Caco-2 (cell line): ENCODE results near the gene CALCB. TPM values are rescaled to one million over a fixed set of nuclear protein-coding genes. Genes with fewer than 3 reads are reported as not detected.

Experiments
- BruUV-seq: library from RNA; stranded (reverse); fragments of 400-500 nt; replicated peaks from 2 replicates; lab custom pipeline; 2021; lab: Mats Ljungman, UMichigan
- CTCF ChIA-PET: fragments of 300-600 bp; sonication (Branson Sonifier 250); formaldehyde crosslinking; loops from one replicate; lab custom pipeline; 2022; ENCODE audit warnings: antibody characterized with exemption; lab: Charles Lee
- POLR2A ChIA-PET: fragments of 300-600 bp; sonication (Branson Sonifier 250); formaldehyde crosslinking; loops from one replicate; lab custom pipeline; 2022; ENCODE audit warnings: antibody characterized with exemption; lab: Charles Lee
- DNase-seq, 2 experiments: peaks; one replicate each; pipeline versions ENCODE4 v3.0.0 to v3.0.0-alpha.2; 2020 to 2022
- H3K27me3 ChIP-seq: replicated peaks from 2 replicates; pipeline ENCODE4 v1.6.0; 2011; ENCODE audit warnings: low read length; ENCODE audit not compliant: control insufficient read depth, insufficient read depth
- H3K36me3 ChIP-seq: 2 replicates; pipeline ENCODE4 v1.5.1; 2011; ENCODE audit warnings: low read length; ENCODE audit not compliant: control insufficient read depth, insufficient read depth
- H3K4me1 ChIP-seq: fragments of 250-450 bp; sonication (Bioruptor Pico); 2 replicates; pipeline ENCODE4 v1.5.1; 2020; ENCODE audit warnings: mild to moderate bottlenecking
- H3K4me3 ChIP-seq: 2 replicates; pipeline ENCODE4 v1.5.1; 2011; ENCODE audit warnings: low read depth, mild to moderate bottlenecking, control low read depth, low read length
- H3K9me3 ChIP-seq: fragments of 250-450 bp; sonication (Bioruptor Pico); 2 replicates; pipeline ENCODE4 v1.5.1; 2020; ENCODE audit warnings: mild to moderate bottlenecking, moderate library complexity
- H3K27ac Mint-ChIP-seq: one replicate; pipeline ENCODE4 v1.8.0; 2022; ENCODE audit warnings: mixed read lengths; ENCODE audit not compliant: unreplicated experiment
- H3K27me3 Mint-ChIP-seq: one replicate; pipeline ENCODE4 v1.8.0; 2022; ENCODE audit warnings: mixed read lengths; ENCODE audit not compliant: insufficient read depth, unreplicated experiment
- H3K36me3 Mint-ChIP-seq: one replicate; pipeline ENCODE4 v1.8.0; 2022; ENCODE audit warnings: mild to moderate bottlenecking, mixed read lengths; ENCODE audit not compliant: insufficient read depth, unreplicated experiment
- H3K4me1 Mint-ChIP-seq: one replicate; pipeline ENCODE4 v1.8.0; 2022; ENCODE audit warnings: low read depth, mixed read lengths; ENCODE audit not compliant: unreplicated experiment
- H3K4me3 Mint-ChIP-seq: one replicate; pipeline ENCODE4 v1.8.0; 2022; ENCODE audit warnings: mild to moderate bottlenecking, moderate library complexity, mixed read lengths; ENCODE audit not compliant: unreplicated experiment
- H3K9me3 Mint-ChIP-seq: one replicate; pipeline ENCODE4 v1.8.0; 2022; ENCODE audit warnings: mixed read lengths; ENCODE audit not compliant: unreplicated experiment
- CTCF ChIP-seq, 2 experiments: fragments of 200-600 bp in 1 of 2; IDR thresholded peaks; 1 replicate in 1 of 2; 2 replicates in 1 of 2; pipeline versions ENCODE4 v1.5.1 to v1.8.0; 2011 to 2022; ENCODE audit warnings: antibody characterized with exemption in 1 of 2, control low read depth in 1 of 2, inconsistent platforms in 1 of 2, low read depth in 1 of 2, low read length in 1 of 2, mild to moderate bottlenecking in 1 of 2, moderate library complexity in 1 of 2; ENCODE audit not compliant: insufficient read depth in 1 of 2, severe bottlenecking in 1 of 2, unreplicated experiment in 1 of 2
- intact Hi-C: fragments of 100-400 bp; cut with micrococcal nuclease; formaldehyde crosslinking; loops from one replicate; pipeline ENCODE4 v1.10.0; 2022; ENCODE audit not compliant: unreplicated experiment
- total RNA-seq: library from RNA; stranded (reverse); gene quantifications from 2 replicates; pipeline ENCODE4 v1.2.3, GENCODE V29; 2022

CALCB gene
- total RNA-seq, 1 experiment from 2014 or later, result not detected

GRCh38 chr11:15099267-15099666 is 25.9 kb downstream of the CALCB start:
- Histone ChIP-seq H3K4me3 (no peak overlapping the region), H3K36me3 (no peaks in the 10 kb centered on the region), H3K9me3 (no peaks in the 10 kb centered on the region), H3K27me3 (no peaks in the 10 kb centered on the region), H3K4me1 (no peaks in the 10 kb centered on the region)
- POLR2A ChIA-PET, result no interaction called here
- no peak overlapping the region for H3K4me3 Mint-ChIP-seq
- no peak for DNase-seq
- no peaks in the 10 kb centered on the region for H3K4me1 Mint-ChIP-seq
- no peak overlapping the region for H3K27ac Mint-ChIP-seq
- CTCF ChIA-PET, result interaction anchor here (1.1 to 1.2 kb wide), 2 partner anchors 60 to 112 kb away, joined by 3 read pairs; no protein-coding TSS in a partner anchor
- no TSS peak for BruUV-seq
- no peaks in the 10 kb centered on the region for H3K36me3 Mint-ChIP-seq
- no peak for TF ChIP-seq CTCF (IDR thresholded peaks at IDR 0.05; ENCODE audit: insufficient read depth in 1 of 2, low read depth in 1 of 2, low read length in 1 of 2, severe bottlenecking in 1 of 2, unreplicated experiment in 1 of 2)
- intact Hi-C loops, result no loop called here
- H3K27me3 Mint-ChIP-seq, result peaks cover 11% of the 10 kb centered on the region
- no peaks in the 10 kb centered on the region for H3K9me3 Mint-ChIP-seq

GRCh38 chr11:15101072-15101709 is 27.8 kb downstream of the CALCB start:
- H3K27me3 ChIP-seq, result no peaks in the 10 kb centered on the region
- Mint-ChIP-seq H3K4me3 (no peak overlapping the region), H3K4me1 (no peaks in the 10 kb centered on the region), H3K27ac (no peak overlapping the region), H3K9me3 (no peaks in the 10 kb centered on the region), H3K27me3 (peaks cover 8% of the 10 kb centered on the region), H3K36me3 (no peaks in the 10 kb centered on the region)
- no TSS peak for BruUV-seq
- H3K9me3 ChIP-seq, result no peaks in the 10 kb centered on the region
- intact Hi-C loops, result loop anchor here (1.0 kb wide), 2 partner anchors 58 to 107 kb away; no protein-coding TSS in a partner anchor
- ChIA-PET CTCF (interaction anchor here (0.5 to 1.9 kb wide), 13 partner anchors 9 to 478 kb away, joined by 3 to 19 read pairs (median 3); no protein-coding TSS in a partner anchor), POLR2A (no interaction called here)
- DNase-seq, result peak; percentile 62 to 71
- H3K4me1 ChIP-seq, result no peaks in the 10 kb centered on the region
- no peak overlapping the region for H3K4me3 ChIP-seq
- TF ChIP-seq CTCF (IDR thresholded peaks at IDR 0.05; ENCODE audit: insufficient read depth in 1 of 2, low read depth in 1 of 2, low read length in 1 of 2, severe bottlenecking in 1 of 2, unreplicated experiment in 1 of 2), result peak; percentile 88 to 96
- no peaks in the 10 kb centered on the region for H3K36me3 ChIP-seq

GRCh38 chr11:15104166-15104565 is 30.8 kb downstream of the CALCB start:
- no peaks in the 10 kb centered on the region for H3K36me3 ChIP-seq
- no peak for DNase-seq
- H3K4me3 ChIP-seq, result no peak overlapping the region
- TF ChIP-seq CTCF (IDR thresholded peaks at IDR 0.05; ENCODE audit: insufficient read depth in 1 of 2, low read depth in 1 of 2, low read length in 1 of 2, severe bottlenecking in 1 of 2, unreplicated experiment in 1 of 2), result no peak
- Mint-ChIP-seq H3K36me3 (no peaks in the 10 kb centered on the region), H3K9me3 (no peaks in the 10 kb centered on the region), H3K4me3 (no peak overlapping the region), H3K27me3 (peaks cover 7% of the 10 kb centered on the region), H3K4me1 (no peaks in the 10 kb centered on the region), H3K27ac (no peak overlapping the region)
- H3K9me3 ChIP-seq, result no peaks in the 10 kb centered on the region
- intact Hi-C loops, result no loop called here
- no TSS peak for BruUV-seq
- POLR2A ChIA-PET, result no interaction called here
- CTCF ChIA-PET, result no interaction called here
- H3K27me3 ChIP-seq, result no peaks in the 10 kb centered on the region
- peaks cover 6% of the 10 kb centered on the region for H3K4me1 ChIP-seq
